ENCODE measurements around the gene RAB42. TPM values are rescaled to one million over a fixed set of nuclear protein-coding genes. Genes with fewer than 3 reads are reported as not detected.

RAB42 gene
- total RNA-seq, 2 experiments from 2014 or later = not detected

DNA sequence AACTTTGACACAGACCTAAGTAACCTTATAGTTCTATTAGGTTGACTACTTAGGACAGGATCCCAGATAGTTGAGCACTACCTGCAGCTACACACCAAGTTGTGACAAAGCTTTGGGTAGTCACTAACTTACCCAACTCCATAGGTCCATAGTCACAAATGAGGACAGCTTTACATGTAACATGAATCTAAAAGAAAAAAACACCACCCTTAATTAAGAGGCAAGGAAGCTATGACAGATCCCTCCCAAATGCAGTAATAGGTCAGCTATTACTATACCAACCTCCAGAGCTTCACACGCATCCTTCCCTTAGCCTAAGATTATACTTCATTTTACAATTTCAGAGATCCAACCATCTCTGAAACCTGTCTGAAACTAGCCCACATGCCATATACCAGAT lies 12.7 kb upstream of the RAB42 start:
- Mint-ChIP-seq H3K4me3 (peak overlapping the region; percentile 94), H3K4me1 (ENCODE audit: low read depth) (peaks cover 48% of the 10 kb centered on the region), H3K36me3 (ENCODE audit: low read depth) (peaks cover 64% of the 10 kb centered on the region), H3K27ac (peak overlapping the region; percentile 81), H3K27me3 (no peaks in the 10 kb centered on the region), H3K9me3 (no peaks in the 10 kb centered on the region)
- peak overlapping the region; percentile 93 for H3K4me3 ChIP-seq (ENCODE audit: low read length)
- no peaks in the 10 kb centered on the region for H3K9me3 ChIP-seq (ENCODE audit: control insufficient read depth in 1 of 2, insufficient read depth in 1 of 2, low read length in 2 of 2)
- no peaks in the 10 kb centered on the region for H3K27me3 ChIP-seq (ENCODE audit: control insufficient read depth in 1 of 2, insufficient read depth in 2 of 2, low read length in 2 of 2)
- intact Hi-C loops (cut with DNase I, micrococcal nuclease) = no loop called here
- CTCF ChIA-PET = interaction anchor here (0.8 to 1.4 kb wide), 3 partner anchors 61 to 331 kb away, joined by 3 to 5 read pairs (median 4); no protein-coding TSS in a partner anchor
- DNase-seq = peak in 1 of 14 experiments; percentile 11
- H3K4me1 ChIP-seq (ENCODE audit: insufficient read depth, low read length) = peaks cover 39% of the 10 kb centered on the region
- H3K27ac ChIP-seq (ENCODE audit: low read depth in 1 of 2, low read length in 2 of 2) = no peak overlapping the region
- peaks cover 47% of the 10 kb centered on the region for H3K36me3 ChIP-seq (ENCODE audit: insufficient read depth, low read length)
- TF ChIP-seq, protein P1, sequence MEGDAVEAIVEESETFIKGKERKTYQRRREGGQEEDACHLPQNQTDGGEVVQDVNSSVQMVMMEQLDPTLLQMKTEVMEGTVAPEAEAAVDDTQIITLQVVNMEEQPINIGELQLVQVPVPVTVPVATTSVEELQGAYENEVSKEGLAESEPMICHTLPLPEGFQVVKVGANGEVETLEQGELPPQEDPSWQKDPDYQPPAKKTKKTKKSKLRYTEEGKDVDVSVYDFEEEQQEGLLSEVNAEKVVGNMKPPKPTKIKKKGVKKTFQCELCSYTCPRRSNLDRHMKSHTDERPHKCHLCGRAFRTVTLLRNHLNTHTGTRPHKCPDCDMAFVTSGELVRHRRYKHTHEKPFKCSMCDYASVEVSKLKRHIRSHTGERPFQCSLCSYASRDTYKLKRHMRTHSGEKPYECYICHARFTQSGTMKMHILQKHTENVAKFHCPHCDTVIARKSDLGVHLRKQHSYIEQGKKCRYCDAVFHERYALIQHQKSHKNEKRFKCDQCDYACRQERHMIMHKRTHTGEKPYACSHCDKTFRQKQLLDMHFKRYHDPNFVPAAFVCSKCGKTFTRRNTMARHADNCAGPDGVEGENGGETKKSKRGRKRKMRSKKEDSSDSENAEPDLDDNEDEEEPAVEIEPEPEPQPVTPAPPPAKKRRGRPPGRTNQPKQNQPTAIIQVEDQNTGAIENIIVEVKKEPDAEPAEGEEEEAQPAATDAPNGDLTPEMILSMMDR (IDR thresholded peaks at IDR 0.05) = no peak
- ATAC-seq (ENCODE audit: poor library complexity) = no peak
- POLR2A ChIA-PET = interaction anchor here (0.6 to 5.6 kb wide), 7 partner anchors 27 to 157 kb away, joined by 3 to 138 read pairs (median 45); partner anchors contain the start of genes RCC1, RNU11, TAF12 and TRNAU1AP

DNA sequence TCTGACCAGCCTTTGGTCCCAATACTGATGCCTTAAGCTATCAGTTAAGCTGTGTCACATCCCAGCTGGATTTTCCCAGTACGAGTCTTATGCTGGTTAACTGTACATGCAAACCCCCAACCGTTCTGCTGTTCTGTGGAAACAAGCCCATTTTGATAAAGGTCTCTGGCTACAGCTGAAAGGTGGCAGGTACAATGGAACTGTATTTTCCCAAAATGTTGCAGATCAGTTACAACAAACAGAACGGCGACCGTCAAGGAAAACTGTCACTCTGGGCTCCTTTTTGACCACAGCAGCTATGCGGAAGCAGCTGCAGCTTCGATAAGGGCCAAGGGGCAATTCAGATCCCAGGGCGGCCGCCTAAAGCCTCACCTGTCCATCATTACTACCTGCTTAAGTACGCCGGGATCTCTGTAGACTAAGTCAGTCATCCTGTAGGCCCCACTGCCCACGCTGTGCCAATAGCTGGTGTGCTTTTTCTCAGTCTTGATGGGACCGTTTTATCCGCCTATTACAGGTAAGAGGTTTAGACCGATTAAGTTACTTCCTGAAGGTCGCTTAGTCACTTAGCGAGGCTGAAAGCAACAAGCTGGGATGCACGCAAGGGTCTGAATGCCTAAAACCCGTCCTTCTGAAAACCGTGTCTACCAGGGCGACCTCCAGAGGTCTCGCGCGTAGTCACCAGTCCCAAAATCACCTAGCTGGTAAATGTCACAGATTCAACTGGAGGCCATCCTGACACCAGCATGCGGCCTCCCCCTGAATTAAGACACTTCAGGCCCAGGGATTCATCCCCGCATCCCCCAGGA lies 11.1 kb upstream of the RAB42 start:
- TF ChIP-seq, protein P1 (IDR thresholded peaks at IDR 0.05) = peak; percentile 17
- Mint-ChIP-seq H3K27me3 (no peaks in the 10 kb centered on the region), H3K27ac (peak overlapping the region; percentile 81), H3K4me3 (peak overlapping the region; percentile 94), H3K9me3 (no peaks in the 10 kb centered on the region), H3K36me3 (ENCODE audit: low read depth) (peaks cover 53% of the 10 kb centered on the region), H3K4me1 (ENCODE audit: low read depth) (peaks cover 48% of the 10 kb centered on the region)
- DNase-seq (peak in 12 of 14 experiments; percentile 35 to 86 (median 54)), ATAC-seq (ENCODE audit: poor library complexity) (peak; percentile 66)
- Histone ChIP-seq H3K9me3 (ENCODE audit: control insufficient read depth in 1 of 2, insufficient read depth in 1 of 2, low read length in 2 of 2) (no peaks in the 10 kb centered on the region), H3K4me3 (ENCODE audit: low read length) (peak overlapping the region; percentile 93), H3K4me1 (ENCODE audit: insufficient read depth, low read length) (peaks cover 39% of the 10 kb centered on the region), H3K27me3 (ENCODE audit: control insufficient read depth in 1 of 2, insufficient read depth in 2 of 2, low read length in 2 of 2) (no peaks in the 10 kb centered on the region), H3K36me3 (ENCODE audit: insufficient read depth, low read length) (peaks cover 40% of the 10 kb centered on the region), H3K27ac (ENCODE audit: low read depth in 1 of 2, low read length in 2 of 2) (peak overlapping the region; percentile 70 to 83)
- POLR2A ChIA-PET = interaction anchor here (0.5 to 5.6 kb wide), 65 partner anchors 10 to 1691 kb away, joined by 3 to 138 read pairs (median 5); partner anchors contain the start of genes ATP5IF1, EPB41, FAM76A and GMEB1
- intact Hi-C loops (cut with DNase I, micrococcal nuclease) = loop anchor here (1.0 to 10.0 kb wide), 6 partner anchors 28 to 336 kb away; partner anchors contain the start of genes RCC1 (in 2 of the 2), TRNAU1AP (in 2 of the 2), RNU11 (in 1 of the 2) and TAF12 (in 1 of the 2)
- CTCF ChIA-PET = interaction anchor here (0.5 to 2.7 kb wide), 20 partner anchors 9 to 601 kb away, joined by 3 to 19 read pairs (median 5); partner anchors contain the start of genes RNU11, SRSF4, TAF12 and TRNAU1AP

DNA sequence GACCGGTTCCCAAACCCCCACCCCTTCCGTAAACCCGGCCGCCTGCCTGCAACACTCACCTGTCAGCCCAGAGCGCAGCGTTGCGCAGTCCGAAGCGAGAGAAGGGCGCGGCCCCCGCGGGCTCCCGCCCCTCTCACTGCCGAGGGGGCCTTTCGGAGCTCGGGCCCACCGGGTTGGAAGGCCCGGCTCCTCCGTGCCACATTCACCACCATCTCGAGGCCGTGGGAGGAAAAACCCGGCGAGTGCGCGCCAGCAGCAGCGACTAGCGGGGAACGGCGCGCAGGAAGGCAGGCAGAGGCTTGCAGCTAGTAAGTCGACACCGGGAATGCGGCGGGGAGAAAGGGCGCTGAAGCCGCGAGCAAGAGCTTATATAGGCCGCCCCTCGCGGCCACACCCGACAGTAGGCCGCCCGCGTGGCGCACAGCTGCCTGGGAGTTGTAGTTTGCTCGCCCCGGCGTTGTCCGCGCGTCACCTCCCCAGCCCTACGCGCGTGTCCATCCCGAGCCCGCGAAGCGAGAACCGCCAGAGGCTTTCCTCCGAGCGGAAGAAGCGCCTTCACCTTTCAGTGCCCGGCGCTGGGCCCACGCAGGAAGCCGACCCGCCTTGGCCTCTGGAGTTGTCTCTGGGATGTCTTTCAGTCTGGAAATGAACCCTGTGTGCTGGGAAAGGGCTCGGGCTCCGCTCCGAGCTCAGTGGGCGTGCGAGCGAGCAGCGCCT lies 10.4 kb upstream of the RAB42 start:
- ChIA-PET POLR2A (interaction anchor here (0.5 to 5.6 kb wide), 64 partner anchors 10 to 1692 kb away, joined by 3 to 138 read pairs (median 5); partner anchors contain the start of genes ATP5IF1, EPB41, FAM76A and GMEB1), CTCF (interaction anchor here (0.5 to 2.7 kb wide), 21 partner anchors 9 to 600 kb away, joined by 3 to 19 read pairs (median 5); partner anchors contain the start of genes RNU11, SRSF4, TAF12 and TRNAU1AP)
- H3K27ac ChIP-seq (ENCODE audit: low read depth in 1 of 2, low read length in 2 of 2) = peak overlapping the region; percentile 70 to 83
- Mint-ChIP-seq H3K9me3 (no peaks in the 10 kb centered on the region), H3K36me3 (ENCODE audit: low read depth) (peaks cover 51% of the 10 kb centered on the region), H3K4me3 (peak overlapping the region; percentile 94), H3K4me1 (ENCODE audit: low read depth) (peaks cover 48% of the 10 kb centered on the region), H3K27me3 (no peaks in the 10 kb centered on the region), H3K27ac (peak overlapping the region; percentile 81)
- TF ChIP-seq, protein P1 (IDR thresholded peaks at IDR 0.05) = no peak
- intact Hi-C loops (cut with DNase I, micrococcal nuclease) = loop anchor here (1.0 to 10.0 kb wide), 7 partner anchors 28 to 337 kb away; partner anchors contain the start of genes RCC1 (in 2 of the 2), TAF12 (in 2 of the 2), TRNAU1AP (in 2 of the 2) and GMEB1 (in 1 of the 2)
- DNase-seq (peak; percentile 85 to 97 (median 92)), ATAC-seq (ENCODE audit: poor library complexity) (peak; percentile 83)
- peaks cover 38% of the 10 kb centered on the region for H3K36me3 ChIP-seq (ENCODE audit: insufficient read depth, low read length)
- no peaks in the 10 kb centered on the region for H3K9me3 ChIP-seq (ENCODE audit: control insufficient read depth in 1 of 2, insufficient read depth in 1 of 2, low read length in 2 of 2)
- H3K4me3 ChIP-seq (ENCODE audit: low read length) = peak overlapping the region; percentile 93
- peaks cover 39% of the 10 kb centered on the region for H3K4me1 ChIP-seq (ENCODE audit: insufficient read depth, low read length)
- no peaks in the 10 kb centered on the region for H3K27me3 ChIP-seq (ENCODE audit: control insufficient read depth in 1 of 2, insufficient read depth in 2 of 2, low read length in 2 of 2)
